ENCODE results near the gene GRIK4.

- TF ChIP-seq POLR2A (IDR thresholded peaks at IDR 0.05; ENCODE audit: low read depth, low read length): no peak
- no peak for TF ChIP-seq CTCF (conservative IDR thresholded peaks at IDR 0.05; ENCODE audit: low read depth, low read length)
- no peak for TF ChIP-seq FOS (IDR thresholded peaks at IDR 0.05; ENCODE audit: low read depth, low read length)
- no peak for TF ChIP-seq MAFK (IDR thresholded peaks at IDR 0.05; ENCODE audit: low read depth, low read length)
- no peak for TF ChIP-seq CEBPB (IDR thresholded peaks at IDR 0.05; ENCODE audit: low read depth, low read length)
- no peak for TF ChIP-seq RFX5 (IDR thresholded peaks at IDR 0.05; ENCODE audit: low read depth, low read length)
- no peak for TF ChIP-seq RAD21 (IDR thresholded peaks at IDR 0.05; ENCODE audit: low read length)
- no peak for TF ChIP-seq MAZ (IDR thresholded peaks at IDR 0.05; ENCODE audit: borderline replicate concordance, low read depth, low read length)
- TF ChIP-seq SMC3 (IDR thresholded peaks at IDR 0.05; ENCODE audit: low read depth, low read length): no peak
- no peak for TF ChIP-seq USF2 (IDR thresholded peaks at IDR 0.05; ENCODE audit: low read depth, low read length)
Observed at GRCh38 chr11:120599816-120600420, 88.4 kb downstream of the GRIK4 start.
